Colonic mucosa (tissue), 4 donors: Measurements from ENCODE around the gene BCL7B. TPM values are rescaled to one million over a fixed set of nuclear protein-coding genes. Genes with fewer than 3 reads are reported as not detected.

ENCODE experiments used
- DNase-seq: peaks from one replicate; pipeline ENCODE4 v3.0.0-alpha.2; 2020
- H3K27ac ChIP-seq: fragments of 200-600 bp; one replicate; pipeline ENCODE4 v1.8.0; 2021
- H3K27me3 ChIP-seq: fragments of 200-600 bp; one replicate; pipeline ENCODE4 v1.8.0; 2021
- H3K36me3 ChIP-seq: fragments of 200-600 bp; one replicate; pipeline ENCODE4 v1.8.0; 2021
- H3K4me1 ChIP-seq: fragments of 200-600 bp; one replicate; pipeline ENCODE4 v1.8.0; 2021; ENCODE audit warnings: mild to moderate bottlenecking
- H3K4me3 ChIP-seq: fragments of 200-600 bp; one replicate; pipeline ENCODE4 v1.8.0; 2021
- H3K9ac ChIP-seq, 2 donors: one replicate each; pipeline ENCODE4 v1.7.0; 2013; ENCODE audit warnings: control low read depth in 2 of 2, low read depth in 2 of 2, low read length in 2 of 2
- H3K9me3 ChIP-seq: fragments of 200-600 bp; one replicate; pipeline ENCODE4 v1.8.0; 2021
- CTCF ChIP-seq: fragments of 200-600 bp; IDR thresholded peaks from one replicate; pipeline ENCODE4 v1.8.0; 2022; ENCODE audit warnings: antibody characterized with exemption, mild to moderate bottlenecking
- intact Hi-C: fragments of 100-400 bp; cut with DNase I; formaldehyde crosslinking; loops from one replicate; pipeline ENCODE4 v1.14.1; 2022
- total RNA-seq, 2 donors: library from RNA; stranded (reverse); fragmentation: NEBNext Ultra II Directional in 1 of 2; extraction: Animal tissue kit (Norgen Biotek cat#: 25700) in 1 of 2; gene quantifications; one replicate each; pipeline ENCODE4 v1.2.1, GENCODE V29; 2021
- donor health status: healthy.
- donor health status: DM: no; HTN: no; CAD: no.
- donor health status: DM: no; HTN: no; CAD: no.

The BCL7B gene
- total RNA-seq, 2 donors from 2014 or later, result 53.8 to 56.8 TPM

GRCh38 chr7:73578342-73579128 lies 21.0 kb upstream of the BCL7B start, which contains the start of gene TBL2:
TBL2 (minus strand) TSS chr7:73578579; CDS start chr7:73578549, 30 bp downstream.
- Histone ChIP-seq H3K36me3 (peaks cover 6% of the 10 kb centered on the region), H3K27ac (peak within 1 kb of the TSS; percentile 88), H3K4me1 (peaks cover 8% of the 10 kb centered on the region), H3K9ac (peak within 1 kb of the TSS; percentile 77 to 81), H3K9me3 (no peaks in the 10 kb centered on the region), H3K4me3 (peak within 1 kb of the TSS; percentile 95), H3K27me3 (no peaks in the 10 kb centered on the region)
- TF ChIP-seq CTCF, result no peak
- DNase-seq, result peak; percentile 99
- intact Hi-C loops, result no loop called here

DNA sequence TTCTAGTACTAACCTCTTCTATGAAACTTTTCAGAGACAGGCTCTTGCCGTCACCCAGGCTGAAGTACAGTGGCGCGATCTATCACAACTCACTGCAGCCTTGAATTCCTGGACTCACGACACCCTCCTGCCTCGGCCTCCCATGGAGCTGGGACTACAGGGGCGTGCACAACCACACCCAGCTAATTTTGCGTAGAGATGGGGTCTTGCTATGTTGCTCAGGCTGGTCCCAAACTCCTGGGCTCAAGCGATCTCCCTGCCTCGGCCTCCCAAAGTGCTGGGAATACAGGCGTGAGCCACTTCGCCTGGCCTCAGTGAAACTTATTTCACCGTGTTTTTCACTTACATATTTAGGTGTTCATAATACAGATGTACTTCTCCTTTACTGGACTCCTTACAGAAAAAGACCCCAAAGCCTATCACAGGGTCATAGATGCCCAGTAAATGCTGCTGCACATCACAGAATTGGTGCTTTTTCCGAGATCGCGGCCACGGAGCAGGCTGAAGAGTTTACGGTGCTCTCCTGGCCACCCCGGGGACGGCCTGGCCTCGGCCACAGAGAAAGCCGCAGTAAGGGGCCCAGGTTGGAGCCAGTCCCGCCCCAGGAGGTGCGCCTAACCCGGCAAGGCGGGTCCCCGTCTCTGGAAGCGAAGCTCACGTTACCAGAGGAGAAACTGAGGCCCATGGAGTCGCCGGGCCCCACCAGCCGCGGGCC lies 20.3 kb upstream of the BCL7B start:
- H3K4me1 ChIP-seq, result peaks cover 8% of the 10 kb centered on the region
- peaks cover 11% of the 10 kb centered on the region for H3K36me3 ChIP-seq
- H3K9me3 ChIP-seq, result no peaks in the 10 kb centered on the region
- peak overlapping the region; percentile 95 for H3K4me3 ChIP-seq
- no peak for TF ChIP-seq CTCF
- peak overlapping the region; percentile 88 for H3K27ac ChIP-seq
- peak overlapping the region; percentile 77 to 81 for H3K9ac ChIP-seq
- no peaks in the 10 kb centered on the region for H3K27me3 ChIP-seq
- peak; percentile 43 for DNase-seq
- intact Hi-C loops, result no loop called here

GRCh38 chr7:73573791-73574190 lies 16.3 kb upstream of the BCL7B start:
- Histone ChIP-seq H3K27me3 (no peaks in the 10 kb centered on the region), H3K4me3 (no peak overlapping the region), H3K9ac (no peak overlapping the region), H3K27ac (no peak overlapping the region), H3K4me1 (peaks cover 8% of the 10 kb centered on the region), H3K9me3 (no peaks in the 10 kb centered on the region), H3K36me3 (peaks cover 23% of the 10 kb centered on the region)
- intact Hi-C loops, result no loop called here
- no peak for TF ChIP-seq CTCF
- no peak for DNase-seq

DNA sequence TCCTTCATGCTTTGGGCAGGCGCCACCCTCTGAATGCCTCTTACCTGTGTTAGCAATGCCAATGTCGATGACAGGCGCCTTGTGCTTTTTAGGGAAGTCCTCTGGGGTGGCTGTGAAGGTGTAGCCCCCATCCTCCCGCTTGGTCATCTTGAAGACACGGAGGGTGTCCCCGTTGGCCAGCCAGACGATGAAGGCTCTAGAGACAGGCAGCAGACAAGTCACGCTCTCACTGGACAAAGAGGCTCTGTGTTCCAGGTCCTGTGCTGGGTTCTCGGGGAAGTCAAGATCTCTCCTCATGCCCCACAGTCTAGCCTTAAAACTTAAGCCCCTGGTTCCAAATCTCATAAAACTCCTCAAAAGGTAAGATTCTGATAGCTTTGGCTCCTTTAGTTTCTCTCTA lies 15.8 kb upstream of the BCL7B start:
- Histone ChIP-seq H3K27me3 (no peaks in the 10 kb centered on the region), H3K36me3 (peaks cover 23% of the 10 kb centered on the region), H3K9ac (no peak overlapping the region), H3K9me3 (no peaks in the 10 kb centered on the region), H3K4me1 (peaks cover 8% of the 10 kb centered on the region), H3K4me3 (no peak overlapping the region), H3K27ac (no peak overlapping the region)
- TF ChIP-seq CTCF, result no peak
- intact Hi-C loops, result no loop called here
- no peak for DNase-seq

DNA sequence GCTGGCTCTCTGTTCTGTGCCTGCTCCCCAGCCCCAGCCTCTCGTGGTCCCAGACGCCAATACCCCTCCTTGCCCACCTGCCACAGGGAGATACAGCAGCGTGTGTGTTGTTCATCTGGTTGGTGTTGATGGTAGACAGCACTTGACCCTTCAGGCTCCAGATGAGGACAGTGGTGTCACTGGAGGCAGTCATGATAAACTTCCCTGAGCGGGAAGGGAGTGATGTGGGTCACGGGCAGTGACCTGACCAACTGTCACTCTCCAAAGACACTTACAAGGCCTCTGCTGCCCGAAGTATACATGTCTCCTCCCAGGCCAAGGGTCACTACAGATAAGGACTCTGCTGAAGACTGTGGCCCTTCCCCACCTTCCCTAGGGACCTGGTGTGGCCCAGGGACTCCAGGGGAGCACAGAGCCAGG lies 15.3 kb upstream of the BCL7B start:
- no peaks in the 10 kb centered on the region for H3K27me3 ChIP-seq
- H3K4me1 ChIP-seq, result peaks cover 8% of the 10 kb centered on the region
- no peak for DNase-seq
- TF ChIP-seq CTCF, result no peak
- intact Hi-C loops, result no loop called here
- no peak overlapping the region for H3K27ac ChIP-seq
- no peak overlapping the region for H3K9ac ChIP-seq
- no peak overlapping the region for H3K4me3 ChIP-seq
- peaks cover 23% of the 10 kb centered on the region for H3K36me3 ChIP-seq
- H3K9me3 ChIP-seq, result no peaks in the 10 kb centered on the region
